ENCODE measurements around the gene BID. TPM values are rescaled to one million over a fixed set of nuclear protein-coding genes. Genes with fewer than 3 reads are reported as not detected.

Gene BID
- total and polyA plus RNA-seq, 10 of the 15 experiments (the other 5 are each of a cell fraction or from before 2014, with no cell fraction given): 7.9 to 241 (median 136) TPM

DNA sequence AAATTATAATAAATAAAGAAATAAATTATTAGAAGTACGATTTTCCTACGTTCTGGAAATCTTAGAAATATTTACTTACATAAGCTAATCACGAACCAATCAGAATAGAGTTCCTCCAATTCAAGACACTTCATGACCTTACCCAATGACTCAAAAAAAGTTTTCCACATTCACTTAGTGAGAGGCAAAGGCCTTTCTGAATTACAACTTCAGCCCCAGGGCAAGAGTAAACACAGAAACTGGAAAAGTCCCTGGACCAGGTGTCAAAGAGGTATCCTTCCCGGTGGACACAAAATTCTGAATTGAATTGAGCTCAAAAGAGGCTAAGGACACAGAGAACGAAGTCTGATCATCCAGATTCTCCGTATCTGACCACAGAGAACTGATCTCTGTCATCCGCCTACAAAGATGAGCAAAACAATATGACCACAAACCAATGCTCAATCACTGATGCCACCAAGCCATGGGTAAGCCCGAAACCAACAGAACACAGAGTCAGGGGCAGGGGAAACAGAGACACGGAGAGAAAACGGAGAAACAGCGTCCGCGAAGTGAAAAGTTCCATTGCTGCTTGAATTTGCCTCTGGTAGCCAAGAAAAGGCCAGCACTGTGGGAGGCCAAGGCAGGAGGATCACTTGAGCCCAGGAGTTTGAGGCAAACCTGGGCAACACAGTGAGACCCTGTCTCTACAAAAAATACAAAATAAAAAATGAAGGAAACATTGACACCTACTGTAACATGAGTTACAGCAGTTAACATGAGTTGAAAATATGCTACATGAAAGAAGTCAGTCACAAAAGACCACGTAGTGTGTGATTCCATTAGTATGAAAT lies 6.8 kb downstream of the BID start (continued):
- TF ChIP-seq, protein P1, sequence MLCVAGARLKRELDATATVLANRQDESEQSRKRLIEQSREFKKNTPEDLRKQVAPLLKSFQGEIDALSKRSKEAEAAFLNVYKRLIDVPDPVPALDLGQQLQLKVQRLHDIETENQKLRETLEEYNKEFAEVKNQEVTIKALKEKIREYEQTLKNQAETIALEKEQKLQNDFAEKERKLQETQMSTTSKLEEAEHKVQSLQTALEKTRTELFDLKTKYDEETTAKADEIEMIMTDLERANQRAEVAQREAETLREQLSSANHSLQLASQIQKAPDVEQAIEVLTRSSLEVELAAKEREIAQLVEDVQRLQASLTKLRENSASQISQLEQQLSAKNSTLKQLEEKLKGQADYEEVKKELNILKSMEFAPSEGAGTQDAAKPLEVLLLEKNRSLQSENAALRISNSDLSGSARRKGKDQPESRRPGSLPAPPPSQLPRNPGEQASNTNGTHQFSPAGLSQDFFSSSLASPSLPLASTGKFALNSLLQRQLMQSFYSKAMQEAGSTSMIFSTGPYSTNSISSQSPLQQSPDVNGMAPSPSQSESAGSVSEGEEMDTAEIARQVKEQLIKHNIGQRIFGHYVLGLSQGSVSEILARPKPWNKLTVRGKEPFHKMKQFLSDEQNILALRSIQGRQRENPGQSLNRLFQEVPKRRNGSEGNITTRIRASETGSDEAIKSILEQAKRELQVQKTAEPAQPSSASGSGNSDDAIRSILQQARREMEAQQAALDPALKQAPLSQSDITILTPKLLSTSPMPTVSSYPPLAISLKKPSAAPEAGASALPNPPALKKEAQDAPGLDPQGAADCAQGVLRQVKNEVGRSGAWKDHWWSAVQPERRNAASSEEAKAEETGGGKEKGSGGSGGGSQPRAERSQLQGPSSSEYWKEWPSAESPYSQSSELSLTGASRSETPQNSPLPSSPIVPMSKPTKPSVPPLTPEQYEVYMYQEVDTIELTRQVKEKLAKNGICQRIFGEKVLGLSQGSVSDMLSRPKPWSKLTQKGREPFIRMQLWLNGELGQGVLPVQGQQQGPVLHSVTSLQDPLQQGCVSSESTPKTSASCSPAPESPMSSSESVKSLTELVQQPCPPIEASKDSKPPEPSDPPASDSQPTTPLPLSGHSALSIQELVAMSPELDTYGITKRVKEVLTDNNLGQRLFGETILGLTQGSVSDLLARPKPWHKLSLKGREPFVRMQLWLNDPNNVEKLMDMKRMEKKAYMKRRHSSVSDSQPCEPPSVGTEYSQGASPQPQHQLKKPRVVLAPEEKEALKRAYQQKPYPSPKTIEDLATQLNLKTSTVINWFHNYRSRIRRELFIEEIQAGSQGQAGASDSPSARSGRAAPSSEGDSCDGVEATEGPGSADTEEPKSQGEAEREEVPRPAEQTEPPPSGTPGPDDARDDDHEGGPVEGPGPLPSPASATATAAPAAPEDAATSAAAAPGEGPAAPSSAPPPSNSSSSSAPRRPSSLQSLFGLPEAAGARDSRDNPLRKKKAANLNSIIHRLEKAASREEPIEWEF (IDR thresholded peaks at IDR 0.05; ENCODE audit: insufficient replicate concordance, low read depth, low read length): peak; percentile 68
- TF ChIP-seq CBFB (IDR thresholded peaks at IDR 0.05; ENCODE audit: low read depth) (peak; percentile 97), GATAD2B (conservative IDR thresholded peaks at IDR 0.05; ENCODE audit: low read depth) (0 out of 2 replicates have a peak, but pooled peaks have one; percentile 39), STAT3 (IDR thresholded peaks at IDR 0.05; ENCODE audit: low read depth, low read length) (0 out of 2 replicates have a peak, but pooled peaks have one; percentile 82), KAT2A (conservative IDR thresholded peaks at IDR 0.05; ENCODE audit: control insufficient read depth, low read depth, low read length) (no peak), MXI1 (IDR thresholded peaks at IDR 0.05; ENCODE audit: low read depth, low read length) (no peak), IRF4 (IDR thresholded peaks at IDR 0.05; ENCODE audit: low read depth, low read length) (peak; percentile 95), SIX5 (IDR thresholded peaks at IDR 0.05; ENCODE audit: low read depth, low read length, severe bottlenecking) (no peak), LARP7 (IDR thresholded peaks at IDR 0.05) (no peak), BHLHE40 (IDR thresholded peaks at IDR 0.05; ENCODE audit: borderline replicate concordance in 1 of 2, low read depth in 2 of 2, low read length in 1 of 2) (peak; percentile 55 to 64), EZH2 (IDR thresholded peaks at IDR 0.05; ENCODE audit: borderline replicate concordance, control insufficient read depth, low read depth, low read length) (no peak), PAX5 (IDR thresholded peaks at IDR 0.05; ENCODE audit: borderline replicate concordance, low read depth, low read length) (peak; percentile 94), DPF2 (IDR thresholded peaks at IDR 0.05) (peak; percentile 93), KDM1A (IDR thresholded peaks at IDR 0.05; ENCODE audit: borderline replicate concordance) (no peak), SRF (IDR thresholded peaks at IDR 0.05; ENCODE audit: low read depth in 2 of 2, low read length in 2 of 2) (peak in 1 of 2 experiments; percentile 54; a peak in 1 of 4 replicates), CHD4 (IDR thresholded peaks at IDR 0.05) (0 out of 2 replicates have a peak, but pooled peaks have one; percentile 41), SREBF1 (IDR thresholded peaks at IDR 0.05; ENCODE audit: low read length) (no peak), NR2F1 (conservative IDR thresholded peaks at IDR 0.05) (peak; percentile 78), ETV6 (conservative IDR thresholded peaks at IDR 0.05 in 1 of 2, IDR thresholded peaks at IDR 0.05 in 1 of 2; ENCODE audit: borderline replicate concordance in 1 of 2, low read depth in 1 of 2) (peak in 1 of 2 experiments; percentile 80; a peak in 2 of 4 replicates)
- TF ChIP-seq, protein P2, sequence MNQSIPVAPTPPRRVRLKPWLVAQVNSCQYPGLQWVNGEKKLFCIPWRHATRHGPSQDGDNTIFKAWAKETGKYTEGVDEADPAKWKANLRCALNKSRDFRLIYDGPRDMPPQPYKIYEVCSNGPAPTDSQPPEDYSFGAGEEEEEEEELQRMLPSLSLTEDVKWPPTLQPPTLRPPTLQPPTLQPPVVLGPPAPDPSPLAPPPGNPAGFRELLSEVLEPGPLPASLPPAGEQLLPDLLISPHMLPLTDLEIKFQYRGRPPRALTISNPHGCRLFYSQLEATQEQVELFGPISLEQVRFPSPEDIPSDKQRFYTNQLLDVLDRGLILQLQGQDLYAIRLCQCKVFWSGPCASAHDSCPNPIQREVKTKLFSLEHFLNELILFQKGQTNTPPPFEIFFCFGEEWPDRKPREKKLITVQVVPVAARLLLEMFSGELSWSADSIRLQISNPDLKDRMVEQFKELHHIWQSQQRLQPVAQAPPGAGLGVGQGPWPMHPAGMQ (IDR thresholded peaks at IDR 0.05; ENCODE audit: borderline replicate concordance): no peak
- TF ChIP-seq, protein P3, sequence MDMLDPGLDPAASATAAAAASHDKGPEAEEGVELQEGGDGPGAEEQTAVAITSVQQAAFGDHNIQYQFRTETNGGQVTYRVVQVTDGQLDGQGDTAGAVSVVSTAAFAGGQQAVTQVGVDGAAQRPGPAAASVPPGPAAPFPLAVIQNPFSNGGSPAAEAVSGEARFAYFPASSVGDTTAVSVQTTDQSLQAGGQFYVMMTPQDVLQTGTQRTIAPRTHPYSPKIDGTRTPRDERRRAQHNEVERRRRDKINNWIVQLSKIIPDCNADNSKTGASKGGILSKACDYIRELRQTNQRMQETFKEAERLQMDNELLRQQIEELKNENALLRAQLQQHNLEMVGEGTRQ (IDR thresholded peaks at IDR 0.05; ENCODE audit: borderline replicate concordance, low read depth, low read length): no peak
- TF ChIP-seq, protein P4, sequence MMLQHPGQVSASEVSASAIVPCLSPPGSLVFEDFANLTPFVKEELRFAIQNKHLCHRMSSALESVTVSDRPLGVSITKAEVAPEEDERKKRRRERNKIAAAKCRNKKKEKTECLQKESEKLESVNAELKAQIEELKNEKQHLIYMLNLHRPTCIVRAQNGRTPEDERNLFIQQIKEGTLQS (IDR thresholded peaks at IDR 0.05; ENCODE audit: borderline replicate concordance, extremely low read depth, low read depth, low read length): no peak

All from GM12878 (cell line).